ENCODE results near the gene DGKD.

The DGKD gene

GRCh38 chr2:233501198-233502076, 147.1 kb downstream of the DGKD start:
- peak; percentile 41 for DNase-seq (ENCODE audit: low read depth)

GRCh38 chr2:233503481-233503880, 149.2 kb downstream of the DGKD start:
- DNase-seq (ENCODE audit: low read depth) = no peak

- no peak for DNase-seq (ENCODE audit: low read depth)
Measured at GRCh38 chr2:233503947-233504637, 149.8 kb downstream of the DGKD start.

GRCh38 chr2:233513953-233514655, 159.8 kb downstream of the DGKD start:
- no peak for DNase-seq (ENCODE audit: low read depth)

GRCh38 chr2:233519787-233520611, 165.7 kb downstream of the DGKD start:
- DNase-seq (ENCODE audit: low read depth) = no peak
